Left ventricle myocardium inferior (tissue), 1 donor: Measurements from ENCODE around the gene HTR3E. TPM values are rescaled to one million over a fixed set of nuclear protein-coding genes. Genes with fewer than 3 reads are reported as not detected.
"Not testable (repeated sequence)": the region's sequence is repeated elsewhere in the genome, so short reads cannot be mapped to it uniquely, and the experiment has no call there.

Source experiments
- DNase-seq: peaks from one replicate; pipeline ENCODE4 v3.0.0-alpha.2; 2020
- H3K27ac ChIP-seq: fragments of 200-600 bp; replicated peaks from 2 replicates; pipeline ENCODE4 v1.8.0; 2021
- H3K27me3 ChIP-seq: fragments of 200-600 bp; 2 replicates; pipeline ENCODE4 v1.8.0; 2021; ENCODE audit warnings: low read depth
- H3K36me3 ChIP-seq: fragments of 200-600 bp; 2 replicates; pipeline ENCODE4 v1.8.0; 2021
- H3K4me1 ChIP-seq: fragments of 200-600 bp; 2 replicates; pipeline ENCODE4 v1.8.0; 2021
- H3K4me3 ChIP-seq: fragments of 200-600 bp; 2 replicates; pipeline ENCODE4 v1.8.0; 2021; ENCODE audit warnings: mild to moderate bottlenecking, moderate library complexity
- H3K9me3 ChIP-seq: fragments of 200-600 bp; replicated peaks from 2 replicates; pipeline ENCODE4 v1.8.0; 2021
- intact Hi-C: fragments of 100-400 bp; cut with micrococcal nuclease; formaldehyde crosslinking; loops from one replicate; pipeline ENCODE4 v1.11.0; 2022
- total RNA-seq: library from RNA; stranded (reverse); fragmentation: NEBNext Ultra II Directional; extraction: Animal tissue kit (Norgen Biotek cat#: 25700); gene quantifications from one replicate; pipeline ENCODE4 v1.2.1, GENCODE V29; 2021
- TF ChIP-seq, protein P1 (sequence below): fragments of 200-600 bp; IDR thresholded peaks from 2 replicates; pipeline ENCODE4 v1.8.0; 2021; ENCODE audit warnings: antibody characterized with exemption, mild to moderate bottlenecking, borderline replicate concordance
- donor health status: DM: no; HTN: yes; CAD: no; lungs with severe emphysema.

The HTR3E gene
- total RNA-seq, 1 donor from 2014 or later: not detected

DNA sequence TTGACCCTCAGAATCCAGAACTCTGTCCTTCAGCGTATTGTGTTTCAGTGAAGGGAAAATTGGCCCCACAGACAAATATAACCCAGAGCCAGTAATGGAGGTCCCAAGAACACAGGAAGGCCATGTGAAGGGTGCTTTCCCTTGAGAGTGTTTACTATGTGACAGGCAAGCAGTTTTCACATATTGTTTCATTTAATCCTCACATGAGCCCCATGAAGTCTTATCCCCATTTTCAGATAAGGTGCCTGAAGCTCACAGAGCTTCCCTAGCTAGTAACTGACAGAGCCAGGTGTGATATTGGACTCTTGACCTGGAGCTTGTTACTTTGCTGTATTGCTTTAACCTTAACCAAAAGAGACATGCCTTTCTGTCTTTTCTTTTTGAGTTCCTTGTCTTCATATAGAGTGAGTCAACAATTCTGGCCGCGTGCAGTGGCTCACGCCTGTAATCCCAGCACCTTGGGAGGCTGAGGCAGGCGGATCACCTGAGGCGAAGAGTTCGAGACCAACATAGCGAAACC, 48.9 kb downstream of the HTR3E start:
- H3K27ac ChIP-seq: peak overlapping the region; percentile 47
- no peaks in the 10 kb centered on the region for H3K27me3 ChIP-seq
- peaks cover 59% of the 10 kb centered on the region for H3K36me3 ChIP-seq
- no peak overlapping the region for H3K4me3 ChIP-seq
- H3K4me1 ChIP-seq: peaks cover 25% of the 10 kb centered on the region
- TF ChIP-seq, protein P1, sequence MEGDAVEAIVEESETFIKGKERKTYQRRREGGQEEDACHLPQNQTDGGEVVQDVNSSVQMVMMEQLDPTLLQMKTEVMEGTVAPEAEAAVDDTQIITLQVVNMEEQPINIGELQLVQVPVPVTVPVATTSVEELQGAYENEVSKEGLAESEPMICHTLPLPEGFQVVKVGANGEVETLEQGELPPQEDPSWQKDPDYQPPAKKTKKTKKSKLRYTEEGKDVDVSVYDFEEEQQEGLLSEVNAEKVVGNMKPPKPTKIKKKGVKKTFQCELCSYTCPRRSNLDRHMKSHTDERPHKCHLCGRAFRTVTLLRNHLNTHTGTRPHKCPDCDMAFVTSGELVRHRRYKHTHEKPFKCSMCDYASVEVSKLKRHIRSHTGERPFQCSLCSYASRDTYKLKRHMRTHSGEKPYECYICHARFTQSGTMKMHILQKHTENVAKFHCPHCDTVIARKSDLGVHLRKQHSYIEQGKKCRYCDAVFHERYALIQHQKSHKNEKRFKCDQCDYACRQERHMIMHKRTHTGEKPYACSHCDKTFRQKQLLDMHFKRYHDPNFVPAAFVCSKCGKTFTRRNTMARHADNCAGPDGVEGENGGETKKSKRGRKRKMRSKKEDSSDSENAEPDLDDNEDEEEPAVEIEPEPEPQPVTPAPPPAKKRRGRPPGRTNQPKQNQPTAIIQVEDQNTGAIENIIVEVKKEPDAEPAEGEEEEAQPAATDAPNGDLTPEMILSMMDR: no peak
- no peaks in the 10 kb centered on the region for H3K9me3 ChIP-seq
- DNase-seq: no peak
- intact Hi-C loops: no loop called here

DNA sequence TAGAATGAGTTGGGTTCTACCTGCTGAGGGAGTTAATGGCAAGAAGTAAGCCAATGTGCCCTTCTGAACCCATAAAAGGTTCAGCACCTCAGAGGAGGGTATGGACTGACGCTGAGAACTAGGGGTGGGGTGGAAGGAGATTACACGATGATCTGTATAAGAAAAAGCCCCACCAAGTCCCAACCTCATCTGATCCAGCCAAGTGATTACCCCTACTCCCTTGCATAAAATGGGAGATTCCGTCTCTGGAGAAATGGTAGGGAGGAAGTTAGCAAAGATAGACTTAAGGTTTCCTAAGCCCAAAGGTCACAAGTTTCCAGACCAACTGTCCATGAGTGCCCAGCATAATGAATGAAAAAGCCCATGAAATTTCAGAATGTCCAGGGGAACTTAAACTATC, 51.2 kb downstream of the HTR3E start:
- H3K36me3 ChIP-seq: peaks cover 36% of the 10 kb centered on the region
- no peak overlapping the region for H3K27ac ChIP-seq
- no peaks in the 10 kb centered on the region for H3K9me3 ChIP-seq
- TF ChIP-seq, protein P1: no peak
- peaks cover 30% of the 10 kb centered on the region for H3K4me1 ChIP-seq
- H3K27me3 ChIP-seq: no peaks in the 10 kb centered on the region
- H3K4me3 ChIP-seq: no peak overlapping the region
- DNase-seq: no peak
- intact Hi-C loops: no loop called here

DNA sequence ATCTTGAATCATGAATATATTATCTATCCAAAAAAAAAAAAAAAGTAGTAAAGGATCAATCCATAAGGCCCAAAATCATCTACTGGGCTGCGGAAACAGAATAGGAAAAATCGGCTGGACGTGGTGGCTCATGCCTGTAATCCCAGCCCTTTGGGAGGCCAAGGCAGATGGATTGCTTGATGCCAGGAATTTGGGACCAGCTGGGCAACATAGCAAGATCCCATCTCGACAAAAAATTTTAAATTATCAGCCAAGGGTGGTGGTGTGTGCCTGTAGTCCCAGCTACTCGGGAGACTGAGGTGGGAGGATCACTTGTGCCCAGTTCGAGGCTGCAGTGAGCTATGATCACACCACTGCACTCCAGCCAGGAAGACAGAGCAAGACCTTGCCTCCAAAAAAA, 52.3 kb downstream of the HTR3E start:
- TF ChIP-seq, protein P1: no peak
- DNase-seq: no peak
- intact Hi-C loops: no loop called here

DNA sequence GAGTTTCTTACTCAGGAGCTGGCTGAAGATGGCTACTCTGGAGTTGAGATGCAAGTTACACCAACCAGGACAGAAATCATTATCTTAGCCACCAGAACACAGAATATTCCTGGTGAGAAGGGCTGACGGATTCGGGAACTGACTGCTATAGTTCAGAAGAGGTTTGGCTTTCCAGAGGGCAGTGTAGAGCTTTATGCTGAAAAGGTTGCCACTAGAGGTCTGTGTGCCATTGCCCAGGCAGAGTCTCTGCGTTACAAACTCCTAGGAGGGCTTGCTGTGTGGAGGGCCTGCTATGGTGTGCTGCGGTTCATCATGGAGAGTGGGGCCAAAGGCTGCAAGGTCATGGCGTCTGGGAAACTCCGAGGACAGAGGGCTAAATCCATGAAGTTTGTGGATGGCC, 52.9 kb downstream of the HTR3E start:
- H3K9me3 ChIP-seq, H3K27me3 ChIP-seq, DNase-seq, H3K4me3 ChIP-seq, H3K27ac ChIP-seq, intact Hi-C loops: not testable (repeated sequence)
- Histone ChIP-seq H3K4me1 (peaks cover 36% of the 10 kb centered on the region), H3K36me3 (peaks cover 20% of the 10 kb centered on the region)
- TF ChIP-seq, protein P1: peak; percentile 40

More for the DNA sequence above, 52.3 kb downstream of the HTR3E start:
- Histone ChIP-seq H3K9me3 (no peaks in the 10 kb centered on the region), H3K27me3 (no peaks in the 10 kb centered on the region), H3K36me3 (peaks cover 26% of the 10 kb centered on the region), H3K4me1 (peaks cover 36% of the 10 kb centered on the region), H3K27ac (no peak overlapping the region), H3K4me3 (no peak overlapping the region)

DNA sequence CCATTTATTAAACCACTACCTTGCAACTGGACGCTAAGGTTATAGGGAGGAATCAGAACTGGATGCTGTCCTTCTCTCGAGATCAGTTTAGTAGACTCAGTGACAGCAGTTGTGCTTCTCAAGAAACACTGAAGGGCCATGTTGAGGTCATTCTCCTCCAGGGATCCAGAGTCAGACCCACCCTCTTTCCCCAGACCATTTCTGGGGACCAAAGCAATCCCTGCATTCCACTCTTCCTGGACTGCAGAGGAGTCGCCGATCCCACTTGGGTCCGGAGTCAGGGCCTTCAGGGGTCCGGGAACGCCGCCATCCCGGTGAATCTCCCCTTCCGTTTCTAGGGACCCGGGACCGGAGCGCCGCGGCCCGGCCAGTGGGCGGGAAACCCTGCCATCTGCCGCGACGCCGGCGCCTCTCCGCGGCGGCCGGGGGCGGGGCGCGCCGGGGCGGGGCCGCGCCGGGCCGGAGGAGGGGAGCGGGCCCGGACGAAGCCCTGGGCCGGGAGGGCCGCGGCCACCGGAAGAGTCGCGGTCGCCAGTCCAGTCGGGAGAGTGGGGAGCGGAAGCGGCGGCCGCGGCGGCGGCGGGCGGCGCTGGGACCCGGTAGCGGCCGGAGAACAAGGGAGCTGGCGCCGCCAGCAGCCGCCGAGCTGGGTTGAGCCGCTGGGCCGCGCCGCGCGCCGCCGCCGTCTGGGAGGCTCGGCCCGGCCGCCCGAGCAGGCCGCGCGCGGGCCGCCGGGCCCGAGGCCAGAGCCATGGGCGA, 58.2 kb downstream of the HTR3E start, which contains the start of gene DVL3:
Gene DVL3, plus strand, starts transcription at position 493 of the 759 bp plus-strand sequence. Its CDS starts 259 bp downstream, at position 752.
- no peaks in the 10 kb centered on the region for H3K36me3 ChIP-seq
- H3K27ac ChIP-seq: peak within 1 kb of the TSS; percentile 95
- no peaks in the 10 kb centered on the region for H3K9me3 ChIP-seq
- DNase-seq: peak; percentile 78
- intact Hi-C loops: no loop called here
- H3K4me1 ChIP-seq: peaks cover 71% of the 10 kb centered on the region
- H3K27me3 ChIP-seq: no peaks in the 10 kb centered on the region
- H3K4me3 ChIP-seq: peak within 1 kb of the TSS; percentile 99
- TF ChIP-seq, protein P1: no peak
